Epithelial cell of proximal tubule (primary cell): Measurements from ENCODE around the gene MEI1. TPM values are rescaled to one million over a fixed set of nuclear protein-coding genes. Genes with fewer than 3 reads are reported as not detected.

Experiments used
- DNase-seq: peaks from one replicate; pipeline ENCODE4 v3.0.0-alpha.2; 2011; ENCODE audit warnings: low read depth
- H3K4me3 ChIP-seq: 2 replicates; pipeline ENCODE4 v1.5.1; 2011; ENCODE audit warnings: low read depth, mild to moderate bottlenecking, low read length
- total RNA-seq: library from RNA; depleted of rRNA; stranded (reverse); fragments of >200 nt; gene quantifications from 2 replicates; pipeline ENCODE4 v1.2.3, GENCODE V29; 2015
- TF ChIP-seq, protein P1 (sequence below): conservative IDR thresholded peaks from 2 replicates; pipeline ENCODE4 v1.5.1; 2012; ENCODE audit warnings: low read depth, mild to moderate bottlenecking, low read length

Gene MEI1
- total RNA-seq, 1 donor from 2014 or later = 0.35 TPM

DNA sequence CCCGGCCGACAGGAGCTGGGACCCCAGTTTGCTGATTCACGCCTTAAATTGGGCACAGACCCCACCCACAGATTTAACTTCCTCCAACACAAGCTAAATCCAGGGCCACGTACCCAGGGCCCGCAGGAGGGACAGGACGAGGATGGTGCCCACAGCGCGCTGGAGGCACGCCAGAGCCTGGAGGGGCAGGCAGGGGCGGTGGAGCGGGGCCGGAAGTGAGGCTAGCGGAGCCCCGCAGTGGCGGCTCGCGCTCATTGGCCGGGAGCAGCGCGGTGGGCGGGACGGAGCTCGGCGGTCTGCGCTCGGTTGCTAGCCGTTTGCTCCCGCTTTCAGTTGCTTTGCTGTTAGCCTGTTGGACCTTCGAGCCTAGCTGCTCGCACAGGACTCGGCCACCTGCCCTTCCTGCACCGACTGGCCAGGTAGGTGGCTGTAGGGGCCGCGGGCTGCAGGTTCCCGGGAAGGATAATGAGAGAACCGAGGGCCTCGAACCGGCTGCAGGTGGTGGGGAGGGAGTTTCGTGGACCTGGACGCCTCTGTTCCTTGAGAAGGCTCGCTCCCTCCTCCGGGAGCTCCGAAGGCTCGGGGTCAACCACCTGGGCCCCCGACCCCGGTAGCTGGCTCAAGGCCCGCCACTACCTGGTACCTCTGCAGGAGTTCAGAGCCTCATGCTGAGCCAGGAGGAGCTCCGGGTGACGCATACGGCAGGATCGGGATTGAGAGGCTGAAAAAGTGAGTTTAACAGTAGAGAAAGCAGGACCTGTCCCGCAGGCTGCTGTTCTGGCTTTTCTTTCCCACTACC, 101.2 kb downstream of the MEI1 start, which contains the start of gene CCDC134:
Gene CCDC134, plus strand, starts transcription at position 332 of the 799 bp plus-strand sequence. CDS start 8,212 bp downstream, outside the sequence.
- TF ChIP-seq, protein P1, sequence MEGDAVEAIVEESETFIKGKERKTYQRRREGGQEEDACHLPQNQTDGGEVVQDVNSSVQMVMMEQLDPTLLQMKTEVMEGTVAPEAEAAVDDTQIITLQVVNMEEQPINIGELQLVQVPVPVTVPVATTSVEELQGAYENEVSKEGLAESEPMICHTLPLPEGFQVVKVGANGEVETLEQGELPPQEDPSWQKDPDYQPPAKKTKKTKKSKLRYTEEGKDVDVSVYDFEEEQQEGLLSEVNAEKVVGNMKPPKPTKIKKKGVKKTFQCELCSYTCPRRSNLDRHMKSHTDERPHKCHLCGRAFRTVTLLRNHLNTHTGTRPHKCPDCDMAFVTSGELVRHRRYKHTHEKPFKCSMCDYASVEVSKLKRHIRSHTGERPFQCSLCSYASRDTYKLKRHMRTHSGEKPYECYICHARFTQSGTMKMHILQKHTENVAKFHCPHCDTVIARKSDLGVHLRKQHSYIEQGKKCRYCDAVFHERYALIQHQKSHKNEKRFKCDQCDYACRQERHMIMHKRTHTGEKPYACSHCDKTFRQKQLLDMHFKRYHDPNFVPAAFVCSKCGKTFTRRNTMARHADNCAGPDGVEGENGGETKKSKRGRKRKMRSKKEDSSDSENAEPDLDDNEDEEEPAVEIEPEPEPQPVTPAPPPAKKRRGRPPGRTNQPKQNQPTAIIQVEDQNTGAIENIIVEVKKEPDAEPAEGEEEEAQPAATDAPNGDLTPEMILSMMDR = no peak
- H3K4me3 ChIP-seq = peak within 1 kb of the TSS; percentile 89
- DNase-seq = no peak

DNA sequence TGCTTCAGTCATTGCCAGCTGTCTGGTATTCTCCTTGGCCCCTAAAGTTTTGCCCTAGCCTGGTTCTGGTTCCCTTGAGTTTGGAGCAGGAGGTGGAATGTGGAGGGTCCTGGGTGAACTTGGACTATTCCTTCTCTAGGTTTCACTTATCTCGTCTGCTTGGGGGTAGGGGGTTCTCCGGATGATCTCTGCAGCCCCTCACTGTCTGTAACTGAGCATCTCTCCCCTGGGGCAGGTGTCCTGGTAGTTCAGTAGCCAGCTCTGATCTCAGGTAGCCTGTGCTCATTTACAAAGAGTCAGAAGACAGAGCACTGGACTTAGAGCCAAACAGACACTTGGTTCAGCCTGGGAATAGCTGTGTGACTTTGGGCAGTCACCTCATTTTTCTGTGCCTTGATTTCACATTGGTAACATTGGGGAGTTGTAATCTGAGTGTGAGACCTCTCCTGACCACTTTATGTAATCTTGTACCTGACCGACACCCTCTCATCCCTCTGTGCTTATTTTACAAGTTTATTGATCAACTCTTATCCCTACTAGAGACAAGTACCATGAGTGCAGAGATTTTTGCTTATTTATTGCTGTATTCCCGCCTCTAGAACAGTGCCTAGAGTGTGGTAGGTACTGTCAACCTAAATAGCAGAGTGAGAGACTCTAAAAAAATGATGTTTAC, 102.0 kb downstream of the MEI1 start:
- TF ChIP-seq, protein P1 = no peak
- DNase-seq = no peak

DNA sequence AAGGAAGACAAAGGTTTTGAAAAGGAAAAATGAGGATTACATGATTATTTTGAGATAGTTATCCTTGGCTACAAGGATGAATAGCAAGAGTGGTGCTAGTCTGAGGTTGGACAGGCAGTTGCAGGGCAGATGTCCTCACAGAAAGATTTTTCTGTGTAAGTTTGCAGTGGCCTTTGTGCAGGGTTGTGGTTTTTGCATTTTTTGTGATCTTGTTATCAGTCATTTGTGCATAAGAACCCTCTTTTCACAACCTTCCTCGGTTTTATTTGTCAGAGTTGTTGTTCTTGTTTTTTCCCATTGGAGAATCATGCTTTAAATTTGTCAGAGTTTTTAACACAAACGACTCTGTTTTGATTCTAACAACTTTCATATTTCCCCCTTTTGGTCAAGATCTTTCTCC, 102.6 kb downstream of the MEI1 start:
- peak overlapping the region; percentile 89 for H3K4me3 ChIP-seq
- TF ChIP-seq, protein P1 = no peak
- no peak for DNase-seq

More for the DNA sequence above, 102.0 kb downstream of the MEI1 start:
- peak overlapping the region; percentile 89 for H3K4me3 ChIP-seq

DNA sequence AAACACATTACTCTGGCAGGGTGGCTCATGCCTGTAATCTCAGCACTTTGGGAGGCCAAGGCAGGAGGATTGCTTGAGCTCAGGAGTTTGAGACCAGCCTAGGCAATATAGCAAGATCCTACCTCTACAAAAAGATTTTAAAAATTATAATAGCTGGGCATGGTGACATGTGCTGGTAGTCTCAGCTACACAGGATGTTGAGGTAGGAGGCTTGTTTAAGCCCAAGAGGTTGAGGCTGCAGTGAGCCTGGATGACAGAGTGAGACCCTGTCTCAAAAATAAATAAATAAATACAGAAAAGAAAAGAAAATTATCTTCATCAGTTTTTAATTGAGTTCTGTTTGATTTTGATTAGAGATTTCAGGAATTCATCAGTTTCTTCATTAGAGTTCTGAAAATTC, 106.3 kb downstream of the MEI1 start:
- TF ChIP-seq, protein P1 = no peak
- no peak overlapping the region for H3K4me3 ChIP-seq
- DNase-seq = no peak

DNA sequence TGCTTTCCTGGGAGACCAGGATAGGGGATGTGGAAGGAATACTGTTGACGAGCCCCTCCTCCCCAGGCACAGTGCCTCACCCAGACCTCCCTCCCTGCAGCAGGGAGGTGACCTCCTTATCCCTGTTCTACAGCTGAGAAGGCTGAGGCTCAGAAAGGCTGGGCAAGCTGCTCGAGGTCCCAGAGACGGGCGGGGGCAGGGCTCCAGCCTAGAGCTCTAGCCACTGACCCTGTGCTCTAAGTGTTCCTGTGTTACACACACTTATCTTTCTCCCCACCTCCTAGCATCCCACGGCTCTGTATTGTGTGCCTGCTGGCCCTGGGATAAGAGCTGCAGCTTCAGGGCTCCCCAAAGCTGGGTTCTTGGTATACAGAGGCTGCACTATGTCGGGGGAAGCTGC, 109.1 kb downstream of the MEI1 start:
- TF ChIP-seq, protein P1 = no peak
- DNase-seq = no peak
- H3K4me3 ChIP-seq = no peak overlapping the region

DNA sequence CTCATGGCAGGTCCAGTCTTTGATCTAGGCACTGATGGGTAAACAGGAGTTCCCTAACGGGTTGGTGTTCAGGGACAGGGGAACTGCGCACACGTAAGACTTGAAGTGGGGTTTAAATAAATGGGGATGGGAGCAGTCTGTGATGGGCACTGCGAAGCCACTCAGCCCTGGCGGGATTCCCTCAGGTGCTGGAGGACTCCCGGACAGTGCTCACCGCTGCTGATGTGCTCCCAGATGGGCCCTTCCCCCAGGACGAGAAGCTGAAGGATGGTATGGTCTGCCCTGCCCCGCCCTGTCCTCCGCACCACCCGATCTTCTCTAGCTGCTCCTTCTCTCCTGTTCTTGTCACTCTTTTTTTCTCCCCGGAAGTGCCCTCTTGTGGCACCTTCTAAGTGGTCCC, 110.7 kb downstream of the MEI1 start:
- H3K4me3 ChIP-seq = no peak overlapping the region
- TF ChIP-seq, protein P1 = no peak
- no peak for DNase-seq
